Activated CD4-positive, alpha-beta T cell treated with anti-CD3 and anti-CD28 coated beads, Interleukin-2, Interleukin-4, amounts not matched to agents 100 ng/mL and 50 ng/mL, durations not matched to agents 16 hours and 8 hours (primary cell): ENCODE measurements around the gene COL16A1.
A peak's percentile ranks its signal among the peaks of the same experiment; 100 is the strongest.

Source experiments
- DNase-seq: peaks from one replicate; pipeline ENCODE4 v3.0.0-alpha.2; 2020; ENCODE audit warnings: low spot score

The COL16A1 gene

DNA sequence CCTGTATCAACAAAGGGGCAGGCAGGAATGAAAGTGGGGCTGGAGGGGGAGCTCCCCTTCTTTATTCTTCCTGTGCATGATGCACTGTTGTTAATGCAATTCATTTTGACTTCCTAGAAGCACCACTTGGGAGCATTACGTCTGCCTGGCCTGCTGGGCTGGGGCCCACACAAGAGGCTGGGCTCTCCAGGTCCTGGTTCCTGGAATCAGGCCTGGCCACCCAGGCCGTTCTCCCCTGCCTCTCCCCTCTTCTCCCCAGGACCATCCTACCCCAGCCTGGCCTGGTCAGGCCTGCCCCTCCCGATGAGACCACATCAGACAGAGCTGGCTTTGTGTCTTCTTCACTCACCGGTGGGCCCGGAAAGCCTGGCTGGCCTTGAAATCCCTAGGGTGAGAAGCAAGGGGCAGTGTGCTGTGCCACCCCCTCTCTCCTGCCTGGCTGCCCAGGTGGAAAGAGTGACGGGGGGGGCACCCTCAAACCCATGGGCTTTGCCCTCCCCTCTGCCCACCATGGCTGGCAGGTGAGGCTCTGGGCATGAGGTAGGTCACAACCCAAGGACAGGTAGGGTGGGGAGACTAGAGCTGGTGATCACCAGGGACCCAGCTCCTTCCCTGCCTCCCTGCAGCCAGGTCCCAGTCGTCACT, 38.5 kb downstream of the COL16A1 start:
- DNase-seq, result no peak

DNA sequence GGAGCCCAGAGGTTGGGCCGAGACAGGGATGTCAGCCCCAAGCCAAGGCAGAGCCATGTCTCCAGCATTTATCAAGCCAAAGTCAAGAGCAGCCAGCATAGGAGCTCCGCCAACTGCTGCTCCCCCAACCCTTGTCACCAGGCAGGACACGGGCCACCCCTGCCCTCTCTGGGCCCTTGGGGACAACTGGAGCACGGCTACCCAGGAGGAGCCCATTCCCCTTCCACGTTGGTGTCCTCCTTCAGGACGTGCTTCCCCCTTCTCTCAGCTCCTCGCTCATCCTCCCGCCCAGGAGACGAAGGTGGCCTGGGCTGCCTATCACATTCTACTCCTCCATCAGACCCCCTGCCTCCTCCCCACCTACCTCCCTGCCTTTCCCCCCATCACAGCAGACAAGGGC, 39.3 kb downstream of the COL16A1 start:
- no peak for DNase-seq

DNA sequence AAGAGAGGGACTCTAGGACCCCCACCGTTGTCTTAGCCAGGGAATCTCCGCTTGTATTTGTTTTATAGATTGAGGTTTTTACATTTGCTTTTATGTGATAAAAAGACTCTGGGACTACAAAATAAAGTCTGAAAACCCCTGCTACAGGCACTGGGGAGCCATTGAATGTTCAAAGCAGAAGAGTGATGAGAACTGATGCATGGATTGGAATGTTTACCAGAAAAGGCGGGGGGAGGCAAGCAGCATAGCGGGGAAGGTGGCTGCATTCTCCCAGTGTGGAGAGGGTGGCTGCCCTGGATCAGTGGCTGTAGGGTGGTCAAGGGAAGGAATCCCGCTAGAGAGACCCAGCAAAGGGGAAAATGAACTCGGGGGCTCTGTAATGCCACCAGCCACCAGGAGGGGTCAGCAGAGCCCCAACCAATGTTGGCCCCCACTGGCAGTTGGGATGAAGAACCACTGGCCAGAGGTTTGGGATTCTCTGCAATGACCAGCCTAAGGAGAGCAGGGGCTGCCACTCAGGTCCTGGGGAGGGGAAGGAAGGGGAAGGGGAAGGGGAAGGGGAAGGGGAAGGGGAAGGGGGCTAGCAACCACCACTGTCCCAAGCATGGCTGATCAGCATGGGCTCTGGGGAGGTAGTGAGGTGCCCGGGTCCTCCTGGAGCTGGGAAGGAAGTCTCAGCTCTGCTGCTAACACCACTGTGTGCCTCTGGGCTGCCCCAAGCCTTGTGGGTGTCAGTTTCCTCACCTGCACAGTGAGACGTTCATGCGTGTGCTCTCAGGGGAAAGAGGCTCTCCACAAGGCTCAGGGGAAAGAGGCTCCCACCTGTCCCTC, 40.0 kb downstream of the COL16A1 start:
- DNase-seq, result peak; percentile 53

DNA sequence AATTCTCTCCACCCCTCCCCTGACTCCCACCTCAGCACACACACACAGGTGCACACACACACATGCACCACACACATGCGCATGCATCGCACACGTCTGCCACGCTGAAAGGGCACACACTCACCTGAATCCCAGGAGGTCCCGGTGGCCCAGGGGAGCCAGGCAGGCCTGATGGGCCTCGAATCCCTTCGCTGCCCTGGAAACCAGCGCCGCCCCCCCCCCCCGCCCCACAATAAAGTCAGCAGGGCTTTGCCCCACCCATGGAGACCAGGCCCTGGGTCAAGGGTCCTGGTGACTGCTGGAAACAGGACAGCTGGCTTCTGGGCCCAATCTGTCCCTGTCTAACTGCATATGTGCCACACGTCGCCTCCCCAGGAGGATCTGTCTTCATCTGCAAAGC, 41.4 kb downstream of the COL16A1 start:
- DNase-seq, result no peak

DNA sequence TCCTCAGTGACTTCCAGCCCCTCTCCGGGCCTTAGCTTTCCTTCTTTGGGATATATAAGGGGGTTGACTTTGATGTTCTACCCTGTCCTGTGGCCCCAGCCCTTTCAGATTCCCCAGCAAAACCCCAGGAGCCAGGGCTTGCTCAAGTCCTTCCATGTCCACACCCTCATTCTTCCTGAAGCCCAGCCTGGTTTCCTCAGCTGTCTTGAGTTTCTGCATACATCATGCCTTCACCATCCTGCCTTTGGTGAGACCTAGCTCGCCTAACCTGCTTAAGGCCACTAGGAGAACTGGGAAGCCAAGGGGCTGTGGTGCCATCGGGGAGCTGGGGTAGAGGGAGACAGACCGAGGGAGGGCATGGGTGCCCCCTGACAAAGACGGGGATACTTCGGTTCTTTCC, 42.0 kb downstream of the COL16A1 start:
- no peak for DNase-seq

DNA sequence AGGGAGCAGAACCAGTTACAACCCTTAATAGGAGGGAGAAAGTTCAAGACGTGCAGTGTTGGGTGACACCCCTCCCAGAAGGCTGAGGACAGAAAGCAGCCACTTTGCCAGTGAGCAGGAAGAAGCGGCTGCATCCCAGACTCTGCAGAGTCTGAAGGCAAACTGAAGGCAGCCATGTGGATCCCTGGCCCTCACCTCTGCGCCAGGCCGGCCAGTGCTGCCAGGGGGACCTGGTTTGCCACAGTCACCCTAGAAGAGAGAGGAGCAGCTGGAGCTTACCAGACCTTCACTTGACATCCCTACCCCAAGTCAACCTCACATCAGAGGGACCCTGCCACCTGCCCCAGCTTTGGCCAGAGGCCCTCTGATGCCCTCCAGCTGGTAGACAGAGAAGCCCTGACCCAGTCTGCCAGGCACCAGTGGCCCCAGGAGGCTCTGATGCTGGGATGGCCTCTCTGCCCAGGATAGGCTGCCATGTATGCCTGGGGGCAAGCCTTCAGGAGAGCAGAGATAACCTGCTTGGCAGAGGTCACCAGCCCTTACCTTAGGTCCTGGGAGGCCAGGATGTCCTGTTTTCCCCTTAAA, 42.9 kb downstream of the COL16A1 start:
- DNase-seq, result no peak

DNA sequence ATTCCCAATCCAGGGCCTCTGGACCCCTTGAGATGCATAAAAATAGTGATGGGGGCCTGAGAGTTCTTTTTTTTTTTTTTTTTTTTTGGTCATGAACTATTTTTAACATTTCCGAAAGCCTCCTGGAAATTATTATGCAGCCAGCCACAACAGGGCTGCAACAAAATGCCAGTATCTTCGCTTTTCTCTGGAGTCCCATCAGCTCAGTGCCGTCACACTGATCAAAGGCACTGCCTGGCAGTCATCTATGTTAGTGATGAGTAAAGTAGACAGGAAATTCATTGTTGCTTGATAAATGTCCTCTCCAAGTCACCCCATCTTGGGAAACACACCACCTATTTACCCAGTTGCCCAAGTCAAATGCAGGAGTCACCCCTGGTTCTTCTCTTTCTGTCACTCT, 43.9 kb downstream of the COL16A1 start:
- no peak for DNase-seq

DNA sequence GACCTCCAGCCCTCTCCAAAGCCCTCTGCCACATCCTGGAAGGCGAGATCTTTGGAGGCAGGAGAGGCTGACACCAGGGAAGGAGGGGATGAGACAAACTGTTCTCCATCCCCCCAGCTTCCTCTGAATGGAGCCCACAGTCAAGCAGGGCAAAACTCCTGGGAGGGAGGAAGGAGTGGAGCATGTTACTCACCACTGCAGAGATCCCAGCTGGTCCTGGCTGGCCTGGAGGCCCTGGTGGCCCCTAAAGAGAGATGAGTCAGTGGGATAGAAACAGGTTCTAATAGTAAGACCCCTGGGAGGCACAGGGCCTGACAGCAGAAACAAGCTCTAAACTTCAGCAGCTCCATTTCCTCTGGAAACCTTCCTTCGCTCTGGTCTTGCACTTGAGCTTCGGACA, 45.1 kb downstream of the COL16A1 start:
- DNase-seq, result no peak

DNA sequence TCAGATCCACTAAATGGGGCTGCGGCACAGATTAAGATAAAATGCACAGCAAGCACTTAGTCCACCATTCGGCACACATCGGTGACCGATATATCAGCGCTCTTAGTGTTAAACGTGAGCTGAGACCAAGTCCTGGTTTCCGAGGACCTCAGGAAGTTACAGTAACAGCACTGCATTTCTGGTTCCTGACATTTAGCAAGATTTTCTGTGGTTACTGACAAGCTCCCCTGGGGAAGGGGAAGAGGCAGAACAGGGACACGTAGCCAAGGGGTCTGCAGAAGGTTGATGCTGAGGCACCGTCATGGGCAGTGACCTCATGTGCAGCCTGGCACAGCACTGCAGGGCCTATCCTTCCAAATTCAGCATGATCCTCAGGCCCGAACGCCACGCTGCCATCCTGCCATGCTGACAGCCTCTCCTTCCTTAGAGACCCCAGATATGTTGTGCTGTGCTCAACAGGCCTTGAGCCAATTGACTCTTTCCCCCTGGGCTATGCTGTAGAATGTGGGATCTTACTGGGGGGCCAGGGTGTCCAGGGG, 45.8 kb downstream of the COL16A1 start:
- DNase-seq, result no peak

DNA sequence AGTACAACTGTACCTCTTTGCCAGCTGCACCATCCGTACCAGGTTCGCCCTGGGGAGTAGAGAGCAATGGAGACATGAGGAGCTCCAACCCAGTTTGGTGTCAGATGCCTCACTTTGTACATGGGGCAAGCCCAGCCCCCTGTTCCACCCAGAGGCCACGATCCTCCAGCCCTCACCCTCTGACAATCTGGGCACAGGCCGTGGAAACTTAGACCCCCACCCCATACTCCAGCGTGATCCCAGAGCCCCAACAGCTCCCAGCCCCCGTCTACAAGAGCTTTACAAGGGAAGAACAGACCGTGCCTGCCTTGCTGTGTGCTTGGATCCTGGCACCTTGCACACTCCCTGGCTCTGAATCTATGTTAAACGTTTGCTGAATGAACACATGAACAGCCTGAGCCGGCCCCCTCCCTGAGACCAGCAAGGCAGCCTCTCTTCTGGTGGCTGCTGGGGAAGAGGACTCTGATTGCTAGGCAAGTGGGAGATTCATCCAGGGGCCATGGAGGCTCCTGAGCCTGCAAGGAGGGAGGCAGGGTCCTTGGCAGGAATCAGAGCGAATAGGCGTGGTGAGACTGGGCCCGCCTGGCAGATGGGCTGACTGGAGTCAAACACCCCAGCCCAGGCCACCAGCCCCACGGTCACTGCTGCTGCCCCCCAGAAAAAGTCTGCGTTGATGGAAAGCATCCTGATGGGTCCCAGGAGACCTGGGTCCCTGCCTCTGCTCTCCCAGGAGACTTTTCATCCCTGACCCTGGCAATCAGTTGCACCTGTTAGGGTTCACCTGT, 46.6 kb downstream of the COL16A1 start:
- no peak for DNase-seq

DNA sequence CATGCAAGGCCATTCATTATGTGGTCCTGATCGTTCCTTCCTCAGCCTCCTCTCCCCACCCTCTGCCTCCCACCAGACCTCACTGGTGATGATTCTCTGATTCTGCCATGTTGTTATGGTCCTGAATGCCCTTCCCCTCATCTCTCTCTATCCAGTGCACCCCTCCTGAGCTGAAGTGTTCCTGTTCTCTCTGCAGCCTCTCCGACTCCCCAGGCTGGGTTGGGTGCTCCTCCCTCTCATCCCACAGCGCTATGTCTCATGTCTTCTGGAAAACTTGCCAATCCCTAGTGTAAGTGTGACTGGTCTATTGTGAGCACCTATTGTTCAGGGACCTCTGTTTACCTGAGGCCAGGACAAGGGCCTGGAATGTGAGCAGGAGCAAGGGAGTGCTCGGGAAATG, 48.1 kb downstream of the COL16A1 start:
- DNase-seq, result no peak

DNA sequence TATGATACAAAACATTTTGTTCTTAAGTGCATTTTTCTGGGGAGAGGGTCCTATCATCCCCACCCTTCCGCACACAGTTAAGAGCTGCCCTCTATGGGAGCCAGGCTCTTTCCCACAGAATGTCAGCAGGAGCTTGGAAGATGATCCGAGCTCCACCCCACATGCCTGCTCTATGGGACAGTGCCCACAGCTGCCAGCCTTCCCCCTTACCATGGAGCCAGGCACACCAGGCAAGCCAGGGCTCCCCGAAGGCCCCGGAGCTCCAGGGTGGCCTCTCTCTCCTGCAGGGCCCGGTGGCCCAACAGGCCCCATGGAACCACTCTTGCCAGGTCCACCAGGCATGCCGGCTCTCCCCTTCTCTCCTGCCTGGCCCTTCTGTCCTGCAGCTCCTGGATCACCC, 48.7 kb downstream of the COL16A1 start:
- DNase-seq, result no peak

DNA sequence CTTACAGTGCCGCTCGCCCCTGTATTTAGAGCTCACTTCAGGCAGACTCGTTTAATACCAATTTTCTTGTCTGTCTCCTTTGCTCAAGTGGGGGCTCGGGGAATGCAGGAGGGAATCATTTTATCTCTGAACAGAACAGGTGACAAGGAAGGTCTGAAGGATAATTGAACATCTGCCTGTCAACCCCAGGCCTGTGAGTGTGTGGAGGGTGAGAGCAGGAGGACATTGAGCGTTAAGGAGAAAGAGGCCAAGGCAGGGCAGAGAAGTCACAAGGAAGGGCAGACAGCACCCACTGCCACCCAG, 49.4 kb downstream of the COL16A1 start:
- no peak for DNase-seq

DNA sequence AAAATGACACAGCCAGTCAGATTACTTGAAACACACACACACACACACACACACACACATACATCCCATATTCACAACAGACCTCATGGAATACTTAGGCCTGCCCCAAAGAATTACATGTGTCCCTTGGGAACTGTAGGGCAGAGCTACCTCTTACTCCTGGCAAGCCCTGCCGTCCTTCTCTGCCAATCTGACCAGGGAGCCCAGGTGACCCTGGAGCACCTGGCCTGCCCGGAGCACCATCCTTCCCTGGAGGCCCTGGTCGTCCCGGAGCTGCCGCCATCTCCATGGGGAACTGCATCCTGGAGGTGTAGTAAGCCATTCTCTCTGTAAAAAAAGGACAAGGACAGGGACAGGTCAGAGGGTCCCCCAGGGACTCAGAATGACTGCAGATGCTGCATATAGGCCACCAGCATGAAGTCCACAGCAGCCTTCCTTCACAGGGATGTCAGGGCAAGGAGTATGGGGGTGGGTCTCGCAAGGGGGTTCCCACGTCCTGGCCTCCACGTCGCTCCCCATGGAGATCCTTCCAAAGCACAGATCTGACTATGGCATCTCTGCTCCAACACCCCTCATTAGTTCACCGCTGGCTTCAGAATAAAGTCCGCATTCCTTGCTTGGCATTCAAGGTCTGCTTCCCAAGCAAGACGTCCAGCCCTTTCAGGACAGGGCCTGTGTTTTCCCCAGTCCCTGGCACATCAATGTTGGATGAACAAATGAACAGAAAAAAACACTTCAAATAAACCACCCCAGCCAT, 49.9 kb downstream of the COL16A1 start:
- DNase-seq, result no peak

DNA sequence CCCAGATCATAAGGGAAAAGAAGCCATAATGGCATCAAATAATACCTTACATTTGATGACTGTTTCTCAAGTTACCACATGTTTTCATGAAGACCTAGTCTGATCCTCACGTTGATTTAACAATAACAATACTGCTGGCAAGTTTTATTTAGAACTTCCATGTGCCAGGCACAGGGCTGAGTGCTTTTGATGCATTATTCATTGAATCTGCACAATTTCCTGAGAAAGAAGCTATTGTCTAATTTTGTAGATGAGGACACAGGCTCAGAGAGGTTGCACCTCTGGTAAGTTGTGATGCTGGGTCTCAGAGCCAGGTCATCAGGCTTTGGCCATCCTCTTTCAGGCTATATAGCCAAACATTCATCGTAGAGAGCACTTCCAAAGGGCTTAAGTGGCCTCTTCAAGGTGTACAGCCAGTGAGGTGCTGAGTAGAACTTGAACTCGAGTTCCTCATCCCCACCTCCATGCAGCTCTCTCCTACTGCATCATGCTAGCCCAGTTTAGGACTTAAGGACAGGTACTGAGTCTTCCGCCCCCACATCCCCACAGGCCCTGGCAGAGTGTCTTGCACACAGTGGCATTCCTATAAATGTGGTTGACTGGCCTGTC, 50.8 kb downstream of the COL16A1 start:
- no peak for DNase-seq

DNA sequence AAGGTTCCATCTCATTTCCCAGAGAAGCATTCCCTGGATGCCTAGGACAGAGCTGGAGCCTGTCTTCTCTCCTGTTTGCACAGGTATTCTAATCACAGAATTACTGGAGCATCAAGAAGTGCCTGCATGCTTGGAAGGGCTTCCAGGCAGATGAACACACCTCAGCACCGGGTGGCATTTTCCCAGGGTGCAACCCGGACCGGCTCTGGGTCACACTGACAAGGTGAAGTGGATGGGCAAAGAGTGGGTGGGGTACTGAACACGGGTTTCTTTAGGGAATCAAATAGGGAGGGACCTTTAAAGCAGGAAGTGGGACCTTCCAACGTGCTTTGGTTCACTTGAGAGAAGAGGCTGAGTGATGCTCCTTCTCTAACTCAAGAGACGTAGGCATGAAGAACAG, 52.1 kb downstream of the COL16A1 start:
- no peak for DNase-seq

DNA sequence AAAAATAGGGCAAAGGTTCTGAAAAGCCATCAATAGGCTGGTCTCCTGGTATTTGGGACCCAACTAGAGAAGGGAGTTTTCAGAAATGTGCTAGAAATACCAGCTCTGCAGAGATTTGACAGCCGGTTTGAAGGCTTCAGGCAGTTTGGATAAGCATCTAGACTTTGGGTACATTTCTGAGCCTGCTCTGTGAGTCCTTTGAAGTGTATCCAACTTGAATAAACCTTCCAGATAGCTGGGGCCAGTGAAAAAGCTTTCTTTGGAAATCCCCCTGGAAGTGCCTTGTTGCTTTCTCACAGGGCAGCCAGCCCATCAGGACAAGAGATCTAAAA, 52.8 kb downstream of the COL16A1 start:
- no peak for DNase-seq

DNA sequence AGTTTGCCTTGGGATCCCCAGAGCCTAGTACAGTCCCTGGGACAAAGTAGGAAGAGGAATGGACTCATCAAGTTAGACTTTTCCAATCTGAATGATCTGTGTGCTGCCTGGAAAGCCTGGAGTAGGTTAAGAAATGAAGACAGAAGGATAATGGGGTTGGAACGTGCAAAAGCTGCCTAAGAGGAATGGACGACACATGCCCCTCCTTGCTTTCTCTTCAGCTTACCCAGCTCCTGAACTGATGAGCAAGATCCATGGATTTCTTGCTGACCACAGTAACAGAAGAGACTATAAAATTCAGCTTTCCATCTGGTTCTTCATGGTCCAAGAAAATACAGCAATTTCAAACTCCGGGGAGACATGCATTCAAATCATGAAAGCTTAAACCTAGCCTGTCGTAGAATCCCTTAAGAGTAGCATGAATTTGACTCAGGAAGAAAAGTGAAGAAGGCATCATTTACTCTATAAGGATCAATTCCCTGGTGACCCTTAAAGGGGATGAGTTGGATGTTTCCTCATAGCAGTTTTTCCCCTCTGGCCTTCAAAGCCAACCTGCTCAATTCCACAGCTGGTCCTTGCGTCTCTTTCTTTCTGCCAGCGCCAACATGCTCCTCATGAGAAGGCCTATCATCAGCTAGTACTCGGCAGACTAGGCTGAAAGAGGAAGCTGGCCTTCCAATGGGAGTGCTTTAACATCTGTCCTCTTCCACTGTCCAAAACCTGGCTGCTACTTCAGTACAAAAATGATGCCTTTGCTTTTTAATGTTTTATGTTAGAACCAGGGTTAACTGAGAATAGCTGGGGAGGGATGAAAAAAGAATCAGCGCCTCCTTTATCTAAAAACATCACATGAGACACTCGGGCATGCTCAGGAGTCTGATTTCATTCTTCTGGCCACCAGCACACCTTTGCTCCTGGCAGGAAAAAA, 53.4 kb downstream of the COL16A1 start:
- no peak for DNase-seq

DNA sequence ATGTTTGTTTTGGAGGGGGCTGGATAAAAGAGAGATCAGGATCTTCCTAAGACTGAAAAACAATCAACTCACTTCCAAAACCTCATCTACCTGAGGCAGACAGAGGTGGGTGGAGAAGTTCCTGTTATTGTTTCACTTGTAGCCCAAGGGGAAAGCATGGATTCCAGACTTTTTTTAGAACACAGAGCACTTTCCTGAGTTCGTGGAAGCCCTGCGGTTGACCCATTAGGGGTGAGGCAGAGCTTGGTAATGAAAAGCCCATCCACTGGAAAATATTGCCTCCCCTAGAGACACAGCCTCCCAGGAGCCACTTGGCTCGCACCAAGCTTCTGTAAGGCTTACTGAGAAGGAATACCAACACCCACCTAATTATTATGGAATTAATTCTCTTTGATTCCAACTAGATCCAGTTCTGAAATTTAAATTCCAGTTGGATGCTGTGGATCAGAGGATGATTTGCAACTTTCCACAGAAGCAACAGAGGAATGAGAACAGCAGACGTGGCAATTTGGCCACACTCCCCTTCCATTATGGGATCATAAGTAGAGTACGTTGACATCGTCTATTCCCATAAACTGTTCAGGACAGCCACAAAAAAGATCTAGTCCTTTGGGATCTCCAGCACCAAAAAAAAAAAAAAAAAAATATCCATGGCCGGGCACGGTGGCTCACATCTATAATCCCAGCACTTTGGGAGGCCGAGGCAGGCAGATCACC, 55.0 kb downstream of the COL16A1 start:
- DNase-seq, result no peak

DNA sequence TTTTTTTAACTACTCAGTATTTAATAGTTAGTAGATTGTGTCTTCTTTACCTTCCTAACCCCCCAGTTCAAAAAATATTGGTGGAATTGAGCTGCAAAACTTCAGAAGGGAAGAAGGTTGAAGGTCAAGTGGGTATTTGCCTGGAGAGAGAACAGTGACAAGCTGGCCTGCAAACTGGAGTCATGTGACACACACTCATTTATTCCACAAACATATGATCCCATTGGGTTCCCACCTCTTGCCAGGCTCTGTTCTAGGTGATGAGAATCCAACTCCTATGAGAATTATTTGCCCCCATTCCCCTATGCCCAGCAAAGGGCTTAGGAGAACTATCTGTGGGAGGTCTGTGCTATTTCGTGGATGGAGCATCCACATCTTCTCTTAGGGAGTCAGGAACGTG, 55.6 kb downstream of the COL16A1 start:
- no peak for DNase-seq
